Measurements from ENCODE around the gene LDLRAD3.
"Not testable (repeated sequence)": the region's sequence is repeated elsewhere in the genome, so short reads cannot be mapped to it uniquely, and the experiment has no call there.

LDLRAD3 gene

DNA sequence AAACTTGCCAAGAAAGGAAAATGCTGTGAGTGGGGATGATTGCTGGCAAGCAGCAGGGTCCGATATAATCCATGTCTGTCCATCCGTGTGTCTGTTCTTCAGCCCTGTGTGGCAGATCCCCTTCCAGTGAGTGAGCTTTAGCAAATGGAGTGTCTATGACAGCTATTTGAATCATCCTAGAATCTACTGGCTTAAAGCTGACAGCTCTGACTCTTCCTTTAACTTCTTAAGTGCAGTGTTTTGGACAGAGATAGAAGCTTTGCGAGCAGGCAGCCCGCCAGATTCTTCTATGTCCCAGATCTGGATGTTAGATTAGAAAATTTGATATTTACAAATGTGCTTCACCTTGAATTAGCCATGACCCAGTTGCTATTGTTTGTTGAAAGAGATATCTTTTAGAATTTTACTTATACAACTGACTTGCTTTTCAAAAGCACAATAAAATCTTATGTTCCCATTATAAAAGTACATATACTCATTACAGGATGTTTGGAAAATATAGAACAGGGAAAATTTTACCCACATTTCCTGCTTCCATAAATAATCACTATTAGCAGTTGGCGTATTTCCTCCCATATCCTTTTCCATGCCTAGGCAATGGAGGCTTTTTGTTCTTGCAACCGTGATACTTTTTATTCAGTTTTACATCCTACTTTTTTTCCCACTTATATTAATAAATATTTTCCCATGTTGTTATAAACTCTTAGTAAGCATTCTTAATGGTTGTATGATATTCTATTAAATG lies 220.8 kb downstream of the LDLRAD3 start:
- no peak for DNase-seq (ENCODE audit: low read depth)

DNA sequence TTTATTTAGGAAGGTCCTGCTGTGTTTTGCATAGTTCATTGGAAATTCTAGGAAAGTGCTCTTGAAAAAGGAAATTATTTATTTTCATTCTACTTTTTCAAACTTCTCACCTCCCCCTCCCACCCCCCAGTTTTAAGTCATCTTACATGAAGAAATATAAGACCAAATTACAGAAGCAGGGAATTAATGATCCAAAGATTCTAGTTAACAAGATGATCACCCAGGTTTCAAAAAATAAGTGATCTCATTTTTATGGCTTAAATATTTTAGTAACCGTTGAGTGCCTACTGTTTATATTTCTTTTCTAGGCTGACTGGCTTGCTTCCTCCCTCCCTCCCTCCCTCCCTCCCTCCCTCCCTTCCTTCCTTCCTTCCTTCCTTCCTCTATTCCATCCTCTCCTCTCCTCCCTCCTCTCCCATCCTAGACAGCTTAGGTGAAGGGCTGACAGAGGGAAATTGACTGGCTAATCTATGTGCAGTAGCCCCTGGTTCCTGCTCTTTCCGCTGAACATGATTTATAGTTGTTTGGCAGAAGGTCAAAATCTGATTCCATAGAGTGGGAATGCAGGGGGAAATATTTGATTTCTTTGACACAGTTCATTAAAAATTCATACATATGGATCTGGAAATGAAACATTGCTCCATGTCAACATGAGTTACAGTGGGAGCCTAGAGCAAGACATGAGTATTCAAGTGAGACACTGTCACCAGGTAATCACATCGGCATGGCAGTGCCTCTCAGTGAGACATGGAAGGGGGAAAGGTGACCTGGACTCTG lies 221.9 kb downstream of the LDLRAD3 start:
- DNase-seq (ENCODE audit: low read depth): no peak

DNA sequence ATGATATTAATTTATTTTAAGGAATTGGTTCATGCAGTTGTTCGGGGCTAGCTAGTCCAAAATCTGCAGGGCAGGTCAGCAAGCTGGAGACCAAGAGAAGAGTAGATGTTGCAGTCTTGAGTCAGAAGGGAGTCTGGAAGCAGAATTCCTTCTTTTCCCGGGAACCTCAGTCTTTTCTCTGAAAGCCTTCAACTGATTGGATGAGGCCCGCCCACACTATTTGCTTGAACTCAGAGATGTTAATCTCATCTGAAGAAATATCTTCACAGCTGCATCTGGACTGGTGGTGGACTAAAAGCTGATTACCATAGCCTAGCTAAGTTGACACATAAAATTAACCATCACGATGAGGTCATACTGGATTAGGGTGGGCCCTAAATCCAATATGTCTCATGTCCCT lies 223.2 kb downstream of the LDLRAD3 start:
- DNase-seq (ENCODE audit: low read depth): no peak

- DNase-seq (ENCODE audit: low read depth): no peak
Observed at GRCh38 chr11:36167729-36168128, 223.9 kb downstream of the LDLRAD3 start.

- no peak for DNase-seq (ENCODE audit: low read depth)
Observed at GRCh38 chr11:36177836-36178235, 234.0 kb downstream of the LDLRAD3 start.

DNA sequence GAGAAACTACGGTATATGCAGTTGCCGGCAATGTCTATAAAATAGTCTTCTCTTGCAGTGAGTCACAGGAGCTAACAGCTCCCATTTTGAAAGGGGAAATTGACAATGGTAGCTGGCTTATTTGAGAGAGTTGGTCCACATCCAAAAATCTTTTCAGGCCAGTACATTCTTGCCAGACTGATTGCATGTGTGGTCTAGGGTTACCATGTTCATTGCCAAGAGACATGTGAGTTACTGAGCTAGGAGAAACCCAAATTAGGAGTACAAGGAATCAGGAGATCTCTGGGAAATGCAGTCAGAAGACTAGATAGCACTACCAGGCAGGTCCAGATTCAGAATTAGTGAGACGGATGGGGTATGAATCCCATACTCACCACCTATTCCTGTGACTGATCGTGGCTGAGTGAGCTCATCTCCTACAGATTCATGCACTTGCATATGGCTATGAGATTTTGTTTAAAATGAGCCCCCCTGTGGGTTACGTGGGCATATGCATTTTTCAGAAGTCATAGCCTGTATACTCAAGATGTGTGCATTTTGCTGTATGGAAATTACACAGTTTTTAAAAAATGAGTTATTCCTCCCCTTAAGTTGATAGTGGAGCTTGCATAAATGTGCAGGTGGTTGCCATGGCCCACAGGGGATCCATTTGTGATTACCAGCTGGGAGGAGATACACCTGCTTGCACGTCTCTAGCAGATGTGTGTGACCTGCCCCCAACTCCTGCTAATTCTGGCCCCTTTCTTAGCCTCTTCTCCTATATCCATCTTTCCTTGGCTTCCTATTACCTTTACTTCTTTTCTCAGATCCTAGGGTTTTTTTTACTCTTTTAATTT lies 242.7 kb downstream of the LDLRAD3 start:
- no peak for DNase-seq (ENCODE audit: low read depth)

GRCh38 chr11:36187622-36188021 lies 243.8 kb downstream of the LDLRAD3 start:
- no peak for DNase-seq (ENCODE audit: low read depth)

DNA sequence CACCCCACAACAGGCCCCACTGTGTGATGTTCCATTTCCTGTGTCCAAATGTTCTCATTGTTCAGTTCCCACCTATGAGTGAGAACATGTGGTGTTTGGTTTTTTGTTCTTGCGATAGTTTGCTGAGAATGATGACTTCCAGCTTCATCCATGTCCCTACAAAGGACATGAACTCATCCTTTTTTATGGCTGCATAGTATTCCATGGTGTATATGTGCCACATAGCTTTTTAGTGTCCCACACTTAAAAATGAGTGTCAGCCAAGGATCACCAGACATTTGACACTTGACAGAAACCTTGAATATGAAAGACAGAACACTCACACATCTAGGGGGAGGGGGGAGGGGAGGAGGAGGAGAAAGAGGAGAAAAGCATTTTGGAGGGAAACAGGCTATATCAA lies 245.9 kb downstream of the LDLRAD3 start:
- DNase-seq (ENCODE audit: low read depth): not testable (repeated sequence)

DNA sequence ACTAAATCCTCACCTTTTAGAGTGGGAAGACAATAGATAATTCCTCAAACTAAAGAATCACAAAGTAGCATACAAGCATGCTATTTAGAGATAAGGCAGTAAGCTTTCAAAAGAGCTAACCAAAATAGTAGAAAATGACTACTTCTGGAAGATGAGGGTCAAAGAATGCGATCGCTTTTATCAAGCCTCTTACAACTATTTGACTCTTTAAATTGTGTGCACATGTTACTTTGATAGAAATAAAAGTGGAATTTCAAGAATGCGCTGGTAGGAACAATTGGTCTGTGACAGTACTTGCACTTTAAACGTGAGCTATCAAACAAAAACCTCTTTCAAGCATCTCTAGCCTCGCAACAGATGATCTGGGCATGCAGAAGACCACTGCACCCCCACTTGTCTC lies 248.1 kb downstream of the LDLRAD3 start:
- no peak for DNase-seq (ENCODE audit: low read depth)

- DNase-seq (ENCODE audit: low read depth): no peak
Observed at GRCh38 chr11:36192425-36193289, 248.8 kb downstream of the LDLRAD3 start.

- DNase-seq (ENCODE audit: low read depth): no peak
Observed at GRCh38 chr11:36193290-36193619, 249.4 kb downstream of the LDLRAD3 start.

DNA sequence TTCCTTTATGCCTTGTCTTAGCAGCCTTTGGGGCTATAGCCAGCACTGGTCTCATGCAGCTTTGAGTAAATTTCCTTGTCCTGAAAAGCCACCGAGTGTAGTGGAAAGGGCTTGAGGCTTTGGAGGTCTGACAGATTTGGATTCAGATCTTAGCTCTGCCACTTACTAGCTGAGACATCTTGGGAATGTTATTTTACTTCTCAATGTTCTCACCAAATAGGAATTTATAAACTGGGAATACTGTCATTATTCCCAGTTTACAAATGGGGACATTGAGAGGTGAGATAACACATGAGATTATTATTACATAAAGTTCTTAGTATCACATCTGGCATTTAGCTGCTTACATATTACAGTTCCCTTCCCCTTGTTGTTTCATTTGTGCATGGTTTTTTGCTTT lies 249.9 kb downstream of the LDLRAD3 start:
- no peak for DNase-seq (ENCODE audit: low read depth)

DNA sequence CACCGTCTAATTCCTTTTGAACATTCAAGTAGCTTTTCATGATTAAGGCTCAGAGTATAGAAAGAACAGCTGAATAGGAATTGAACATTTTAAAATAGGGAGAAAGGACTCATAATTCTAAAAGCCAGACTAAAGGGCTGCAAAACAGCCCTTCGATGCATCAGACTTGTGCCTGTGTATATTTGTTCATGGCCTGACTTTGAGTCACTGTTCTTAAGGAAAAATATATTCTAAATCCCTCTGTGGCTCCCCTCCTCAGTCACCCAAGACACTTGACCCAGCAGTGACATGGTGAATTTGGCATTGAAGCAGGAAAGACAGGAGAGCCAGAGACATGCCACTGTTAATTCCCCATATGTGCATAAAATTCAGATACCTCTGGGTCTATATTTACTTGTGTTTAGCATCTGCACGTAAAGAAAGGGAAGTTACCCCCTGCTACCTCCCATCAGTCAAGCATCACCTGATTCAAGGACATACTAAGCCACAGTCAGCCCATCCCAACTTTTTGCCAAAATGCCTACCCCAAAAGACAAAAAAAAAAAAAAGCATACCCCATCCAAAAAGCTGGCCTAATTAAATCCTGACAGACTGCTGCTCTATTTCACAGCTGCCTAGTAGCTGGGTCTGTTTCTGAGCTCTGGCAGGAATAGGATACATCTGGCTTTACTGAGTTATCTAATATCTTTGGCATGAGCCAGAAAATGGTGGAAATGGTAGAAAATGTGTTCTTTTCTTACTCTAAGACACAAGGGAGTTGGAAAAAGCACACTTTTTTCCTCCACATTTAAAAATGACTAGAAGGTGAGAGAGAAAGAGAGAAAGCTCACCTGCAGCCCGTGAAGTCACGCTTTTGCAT lies 251.9 kb downstream of the LDLRAD3 start:
- no peak for DNase-seq (ENCODE audit: low read depth)

GRCh38 chr11:36196411-36196998 lies 252.6 kb downstream of the LDLRAD3 start:
- no peak for DNase-seq (ENCODE audit: low read depth)

DNA sequence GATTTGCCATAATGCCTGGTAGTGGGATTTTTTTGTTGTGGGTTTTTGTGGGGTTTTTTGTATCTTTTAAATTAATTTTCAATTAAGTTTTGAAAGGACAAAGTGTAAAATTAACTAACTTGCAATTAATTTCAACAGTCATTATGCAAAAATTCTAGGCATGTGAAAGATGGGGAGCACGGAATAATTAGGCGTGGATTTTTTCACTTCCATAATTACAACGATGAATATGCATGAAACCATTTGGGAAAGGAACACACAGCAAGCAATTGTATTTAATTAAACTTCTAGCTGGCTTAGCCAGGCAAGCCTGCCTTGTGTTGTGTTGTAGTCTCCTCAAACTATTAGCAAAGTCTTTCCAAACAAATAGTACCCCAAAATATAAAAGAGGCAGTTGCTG lies 257.5 kb downstream of the LDLRAD3 start:
- no peak for DNase-seq (ENCODE audit: low read depth)

GRCh38 chr11:36205536-36205935 lies 261.7 kb downstream of the LDLRAD3 start:
- DNase-seq (ENCODE audit: low read depth): no peak

DNA sequence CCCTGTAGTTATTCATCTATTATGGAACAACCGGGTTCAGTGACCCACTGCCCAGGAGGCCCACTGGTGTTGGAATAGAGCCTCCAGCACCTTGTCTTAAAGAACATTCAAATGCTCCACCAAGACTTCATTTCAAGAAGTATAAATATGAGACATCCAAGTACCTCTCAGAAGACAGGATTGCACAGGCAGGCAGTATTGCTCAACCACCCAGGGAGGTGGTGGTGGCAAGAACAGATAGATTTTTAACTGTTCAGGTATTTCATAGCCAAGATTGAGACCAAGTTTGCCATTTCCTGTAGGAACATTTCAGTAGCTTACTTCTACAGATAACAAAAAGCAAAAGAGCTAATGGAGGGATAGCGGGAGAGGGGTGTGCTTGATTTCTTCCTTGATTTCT lies 266.7 kb downstream of the LDLRAD3 start:
- no peak for DNase-seq (ENCODE audit: low read depth)

- no peak for DNase-seq (ENCODE audit: low read depth)
Observed at GRCh38 chr11:36211761-36212430, 268.0 kb downstream of the LDLRAD3 start.

GRCh38 chr11:36212564-36213392 lies 268.9 kb downstream of the LDLRAD3 start:
- no peak for DNase-seq (ENCODE audit: low read depth)

All from stimulated activated CD8-positive, alpha-beta memory T cell treated with anti-CD3 and anti-CD28 coated beads, Interleukin-15, amount 100 ng/mL, for 24 hours (primary cell).